Stimulated activated CD8-positive, alpha-beta memory T cell treated with anti-CD3 and anti-CD28 coated beads, Interleukin-15, amount 100 ng/mL, for 4 hours (primary cell): ENCODE measurements around the gene ABR.
"Not testable (repeated sequence)": the region's sequence is repeated elsewhere in the genome, so short reads cannot be mapped to it uniquely, and the experiment has no call there.

ENCODE experiments used
- DNase-seq, 2 donors: peaks; one replicate each; pipeline ENCODE4 v3.0.0-alpha.2; 2020; ENCODE audit warnings: low read depth in 2 of 2

The ABR gene

GRCh38 chr17:1149869-1150268 lies 29.9 kb downstream of the ABR start:
- DNase-seq, result no peak

GRCh38 chr17:1147664-1148063 lies 32.1 kb downstream of the ABR start:
- DNase-seq, result no peak

DNA sequence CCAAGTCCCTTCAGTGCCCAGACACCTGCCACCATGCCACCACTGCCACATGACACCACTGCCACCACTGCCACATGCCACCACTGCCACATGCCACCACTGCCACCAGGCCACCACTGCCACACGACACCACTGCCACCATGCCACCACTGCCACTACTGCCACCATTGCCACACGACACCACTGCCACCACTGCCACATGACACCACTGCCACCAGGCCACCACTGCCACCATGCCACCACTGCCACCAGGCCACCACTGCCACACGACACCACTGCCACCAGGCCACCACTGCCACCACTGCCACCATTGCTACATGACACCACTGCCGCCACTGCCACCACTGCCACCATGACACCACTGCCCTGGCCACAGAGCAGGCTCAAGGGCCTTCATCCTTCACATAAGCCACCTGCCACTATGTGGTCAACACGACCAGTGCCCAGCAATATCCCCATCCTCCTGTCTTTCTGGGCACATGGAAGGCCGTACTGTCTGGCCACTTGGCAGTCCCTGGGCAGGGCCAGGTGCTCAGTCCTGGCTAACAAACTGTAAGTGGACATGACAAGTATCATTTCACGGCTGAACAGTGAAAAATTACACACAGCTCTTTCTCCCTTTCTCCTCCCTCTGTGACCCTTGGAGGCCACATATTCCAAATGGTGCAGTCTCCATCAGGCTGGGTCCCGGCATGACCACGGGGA lies 33.1 kb downstream of the ABR start:
- DNase-seq, result no peak

- no peak for DNase-seq
Measured at GRCh38 chr17:1145311-1145986, 34.3 kb downstream of the ABR start.

DNA sequence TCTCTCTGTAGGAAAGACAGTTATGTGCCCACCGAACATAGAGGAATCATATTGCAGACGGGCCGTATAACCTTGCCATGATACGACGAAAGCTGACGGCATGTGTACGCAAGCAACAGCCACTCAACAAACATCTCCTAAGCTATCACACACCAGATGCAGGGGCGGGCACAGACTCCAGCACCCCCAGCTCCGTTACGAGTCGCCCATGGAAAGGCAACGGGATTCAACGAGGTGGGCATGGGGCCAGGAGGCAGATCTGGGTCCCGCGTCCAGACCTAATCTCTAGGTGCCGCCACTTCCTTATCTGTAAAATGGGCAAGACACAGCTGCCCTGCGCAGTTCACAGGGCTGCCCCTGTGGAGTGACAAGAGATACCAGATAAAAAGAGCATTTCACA lies 35.6 kb downstream of the ABR start:
- no peak for DNase-seq

DNA sequence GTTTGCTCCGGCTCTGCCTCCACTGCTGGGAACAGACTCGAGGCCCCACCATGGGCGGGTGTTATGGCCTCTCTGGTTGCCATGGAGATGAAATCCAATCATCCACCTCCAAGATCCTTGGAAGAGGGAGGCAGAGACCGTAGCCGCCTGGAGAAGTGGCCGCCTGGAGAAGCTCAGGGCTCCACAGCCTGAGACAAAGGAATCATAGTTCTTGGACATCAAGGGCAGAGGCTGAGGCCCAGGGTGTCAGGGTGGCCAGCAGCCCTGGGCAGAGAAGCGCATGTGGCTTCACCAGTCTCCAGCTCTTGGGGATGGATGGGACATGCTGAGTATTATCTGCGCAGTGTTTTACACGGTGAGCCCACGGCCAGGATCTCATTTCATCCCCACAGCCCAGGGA lies 36.2 kb downstream of the ABR start:
- no peak for DNase-seq

- DNase-seq, result no peak
Measured at GRCh38 chr17:1142561-1142971, 37.2 kb downstream of the ABR start.

DNA sequence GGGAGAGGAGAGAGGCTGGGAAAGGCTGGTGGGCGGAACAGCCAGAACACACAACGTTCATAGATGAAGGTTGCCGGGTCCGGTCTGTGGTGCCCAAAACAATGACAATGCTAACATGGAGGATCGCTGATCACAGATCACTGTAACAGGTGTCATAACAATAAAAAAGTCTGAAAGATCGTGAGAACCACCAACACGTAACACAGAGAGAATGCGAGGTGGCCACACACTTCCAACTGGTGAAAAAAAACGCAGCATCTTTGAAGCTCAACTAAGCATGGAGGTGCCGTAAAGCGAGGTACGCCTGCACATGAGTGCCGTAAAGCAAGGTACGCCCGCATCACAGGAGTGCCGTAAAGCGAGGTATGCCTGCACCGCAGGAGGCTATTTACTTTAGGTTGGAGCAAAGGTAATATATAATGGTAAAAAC lies 42.3 kb downstream of the ABR start:
- DNase-seq, result no peak

- no peak for DNase-seq
Measured at GRCh38 chr17:1136748-1137147, 43.0 kb downstream of the ABR start.

GRCh38 chr17:1134634-1135324 lies 45.0 kb downstream of the ABR start:
- DNase-seq, result no peak

DNA sequence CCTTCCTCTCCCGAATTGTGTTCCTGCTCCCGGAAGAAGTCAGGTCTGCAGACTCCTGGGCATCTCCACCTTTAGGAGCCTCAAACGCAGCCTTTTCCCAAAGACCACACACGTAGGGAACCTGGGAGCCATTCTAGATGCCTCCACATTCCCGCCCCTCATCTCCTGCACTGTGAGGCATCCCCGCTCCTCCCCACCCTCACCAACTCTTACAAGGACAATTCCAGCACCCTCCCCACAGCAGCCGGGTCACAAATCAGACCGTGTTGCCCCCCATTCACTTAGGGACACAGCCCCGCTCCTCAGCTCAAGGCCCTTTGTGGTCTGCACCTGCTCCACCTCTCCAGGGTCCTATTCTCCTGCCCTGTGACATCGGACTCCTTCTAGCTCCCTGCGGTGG lies 49.6 kb downstream of the ABR start:
- DNase-seq, result no peak

- DNase-seq, result not testable (repeated sequence)
Measured at GRCh38 chr17:1128463-1128862, 51.3 kb downstream of the ABR start.

DNA sequence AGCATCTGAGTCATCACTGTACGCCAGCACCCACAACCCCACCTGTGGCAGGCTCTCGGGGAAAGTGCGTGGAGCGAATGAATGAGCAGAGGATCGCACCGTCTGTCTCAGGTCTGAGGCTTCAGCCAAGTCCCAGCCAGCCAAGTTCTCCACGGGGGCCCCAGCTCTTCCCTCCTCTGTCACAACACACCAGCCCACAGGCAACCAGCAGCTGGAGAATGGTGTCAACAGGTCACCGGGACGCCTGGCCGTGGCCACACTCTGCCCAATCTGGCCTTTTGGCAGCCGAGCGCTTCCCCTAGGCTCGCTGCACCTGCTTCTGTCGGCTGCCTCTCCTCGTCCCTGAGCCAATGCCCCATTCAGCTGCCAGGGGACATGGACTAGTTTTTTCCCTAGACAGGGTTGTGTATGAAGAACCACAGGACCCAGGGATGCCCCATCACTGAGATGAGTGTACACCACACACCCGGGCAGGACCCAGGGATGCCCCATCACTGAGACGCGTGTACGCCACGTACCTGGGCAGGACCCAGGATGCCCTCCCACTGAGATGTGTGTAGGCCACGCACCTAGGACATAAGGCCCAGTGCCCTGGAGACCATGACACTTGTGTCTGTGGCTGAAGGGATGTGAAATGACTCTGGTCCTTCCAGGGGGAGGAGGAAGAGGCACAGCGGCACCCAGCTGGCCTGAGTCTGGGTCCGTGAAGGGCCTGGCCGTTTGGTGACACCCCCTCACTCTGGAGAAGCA lies 52.8 kb downstream of the ABR start:
- DNase-seq, result no peak

- DNase-seq, result no peak
Measured at GRCh38 chr17:1126250-1126797, 53.5 kb downstream of the ABR start.

- DNase-seq, result no peak
Measured at GRCh38 chr17:1125788-1126145, 54.0 kb downstream of the ABR start.

DNA sequence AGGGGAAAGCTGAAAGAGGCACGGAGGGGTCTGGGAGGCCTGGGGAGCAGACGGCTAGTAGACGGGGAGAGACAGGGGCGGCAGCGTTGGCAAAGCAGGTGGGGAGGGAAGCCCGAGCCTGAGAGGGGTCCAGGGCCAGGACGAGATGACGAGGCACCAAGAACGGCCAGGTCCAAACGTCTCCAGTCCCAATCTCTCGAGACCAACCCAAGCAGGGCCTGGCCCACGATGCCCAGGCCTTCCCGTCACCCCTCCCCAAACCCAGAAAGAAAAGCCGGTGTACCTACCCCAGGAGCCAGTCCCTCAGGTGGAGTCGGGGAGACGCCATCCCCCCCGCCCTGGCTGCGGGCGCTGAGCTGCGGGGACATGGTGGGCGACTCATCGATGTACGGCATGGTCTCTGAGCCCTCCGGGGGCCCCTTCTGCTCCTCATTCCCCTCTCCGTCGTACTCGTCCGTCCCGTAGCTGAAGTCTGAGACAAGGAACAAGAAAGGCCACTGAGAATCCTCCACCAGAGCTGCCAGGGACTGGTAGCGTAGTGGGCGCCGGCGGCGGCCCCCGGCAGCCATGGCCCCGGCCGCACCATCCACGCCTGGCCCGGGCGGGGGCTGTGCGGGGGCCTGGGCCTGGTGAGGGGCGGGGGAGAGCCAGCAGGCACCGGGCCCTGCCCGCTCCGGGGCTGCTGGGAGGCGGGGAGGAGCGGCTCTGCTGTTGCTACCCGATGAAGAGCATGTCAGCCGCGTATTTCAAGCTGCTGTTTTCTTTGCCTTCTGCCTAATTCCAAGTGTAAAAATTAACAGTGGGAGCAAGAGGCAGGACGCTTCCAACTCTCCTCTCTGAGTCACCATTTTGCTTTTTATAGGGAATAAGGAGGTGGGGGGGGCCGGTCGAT lies 54.6 kb downstream of the ABR start:
- DNase-seq, result no peak

- no peak for DNase-seq
Measured at GRCh38 chr17:1123921-1124715, 55.7 kb downstream of the ABR start.

DNA sequence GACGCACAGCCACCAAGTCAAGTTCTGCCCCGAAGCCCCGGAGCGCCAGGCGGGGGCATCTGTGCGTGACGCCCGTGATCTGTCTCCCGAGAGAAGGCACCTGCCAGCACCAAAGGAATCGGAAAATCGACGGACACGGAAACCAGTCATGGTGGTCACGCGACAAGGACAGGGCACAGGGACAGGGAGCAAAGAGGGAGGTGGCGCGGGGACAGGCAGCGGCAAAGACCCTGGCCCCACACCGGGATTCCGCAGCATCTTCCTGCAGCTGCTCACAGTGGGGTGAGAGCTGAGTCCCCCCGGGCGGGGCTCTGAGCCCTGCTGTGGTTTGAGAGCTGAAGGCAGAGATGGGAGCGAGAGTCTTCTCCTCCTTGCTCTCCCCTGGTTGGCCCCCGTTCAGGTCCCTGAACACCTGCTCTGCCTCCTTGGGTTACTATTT lies 56.4 kb downstream of the ABR start:
- no peak for DNase-seq

DNA sequence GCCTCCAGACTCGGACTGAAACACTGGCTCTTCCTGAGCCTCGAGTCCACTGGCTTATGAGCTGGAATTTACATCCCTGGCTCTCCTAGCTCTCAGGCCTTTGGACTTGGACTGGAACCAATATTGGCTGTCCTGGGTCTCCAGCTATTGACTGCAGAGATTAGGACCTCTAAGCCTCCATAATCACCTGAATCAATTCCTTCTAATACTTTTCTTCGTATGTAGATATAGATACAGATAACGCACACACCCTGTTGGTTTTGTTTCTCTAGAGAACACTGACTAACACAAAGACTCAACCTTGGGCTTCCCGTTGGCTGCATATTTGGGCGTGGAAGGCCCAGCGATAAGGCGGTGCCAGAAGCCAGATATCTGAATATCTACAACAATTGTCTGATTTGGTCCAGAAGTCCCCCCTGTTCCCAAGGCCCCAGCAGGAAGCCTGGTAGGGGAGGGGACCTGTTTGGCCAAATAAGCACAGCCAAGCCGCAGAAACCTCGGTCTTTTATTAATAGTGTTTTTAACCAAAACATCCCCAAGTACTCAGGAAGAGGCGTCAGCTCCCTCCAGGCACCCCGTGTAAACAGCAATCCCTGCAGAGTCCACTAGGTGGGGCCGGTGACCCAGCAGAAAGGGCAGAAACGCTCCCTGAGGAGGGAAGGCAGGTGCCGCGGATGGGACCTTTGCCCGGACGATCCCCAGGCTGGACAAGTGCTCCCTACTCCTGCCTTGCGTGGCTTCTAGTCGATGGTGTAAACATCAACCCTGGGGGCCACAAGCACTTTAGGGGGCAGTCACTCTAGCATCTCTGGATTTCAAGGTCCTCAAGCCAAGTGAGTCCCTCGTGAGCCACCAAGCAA lies 57.0 kb downstream of the ABR start:
- DNase-seq, result peak; percentile 48 to 73
